OCI-LY7 (cell line): ENCODE data around the gene TMEM80.

Experiments used
- EZH2phosphoT487 ChIP-seq: fragments of 200-600 bp; sonication (generic); IDR thresholded peaks from 2 replicates; pipeline ENCODE4 v1.6.1; 2018; ENCODE audit warnings: low read depth, borderline replicate concordance, mild to moderate bottlenecking, mixed run types, antibody characterized with exemption, low read length, moderate library complexity, mixed read lengths
- TF ChIP-seq, protein P1 (sequence below): fragments of 200-600 bp; sonication (generic); conservative IDR thresholded peaks from 2 replicates; pipeline ENCODE4 v1.5.1; 2014; ENCODE audit warnings: mild to moderate bottlenecking, antibody characterized with exemption, low read length, moderate library complexity, mixed read lengths

DNA sequence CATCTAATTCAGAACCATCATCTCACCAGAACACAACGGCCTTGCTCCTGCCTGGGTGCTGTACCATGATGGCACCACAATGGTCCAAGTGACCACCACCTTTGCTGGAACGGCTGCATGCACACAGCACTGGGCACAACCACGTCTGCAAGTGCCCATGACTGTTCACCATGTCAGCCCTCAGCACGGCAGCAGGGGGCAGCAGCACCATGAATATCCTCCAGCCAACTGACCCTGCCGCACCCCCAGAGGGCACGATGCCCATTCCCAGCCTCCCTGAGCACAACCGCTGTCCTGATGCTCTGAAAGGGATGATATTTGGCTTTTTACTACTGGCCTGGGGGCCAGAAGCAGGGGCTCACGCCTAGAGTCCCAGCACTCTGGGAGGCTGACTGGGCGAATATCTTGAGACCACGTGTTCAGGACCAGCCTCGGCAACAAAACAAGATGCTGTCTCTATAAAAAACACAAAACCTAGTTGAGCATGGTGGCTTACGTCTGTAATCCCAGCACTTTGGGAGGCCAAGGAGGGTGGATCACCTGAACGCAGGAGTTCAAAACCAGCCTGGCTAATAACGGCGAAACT, 32.8 kb upstream of the TMEM80 start:
- TF ChIP-seq, protein P1, sequence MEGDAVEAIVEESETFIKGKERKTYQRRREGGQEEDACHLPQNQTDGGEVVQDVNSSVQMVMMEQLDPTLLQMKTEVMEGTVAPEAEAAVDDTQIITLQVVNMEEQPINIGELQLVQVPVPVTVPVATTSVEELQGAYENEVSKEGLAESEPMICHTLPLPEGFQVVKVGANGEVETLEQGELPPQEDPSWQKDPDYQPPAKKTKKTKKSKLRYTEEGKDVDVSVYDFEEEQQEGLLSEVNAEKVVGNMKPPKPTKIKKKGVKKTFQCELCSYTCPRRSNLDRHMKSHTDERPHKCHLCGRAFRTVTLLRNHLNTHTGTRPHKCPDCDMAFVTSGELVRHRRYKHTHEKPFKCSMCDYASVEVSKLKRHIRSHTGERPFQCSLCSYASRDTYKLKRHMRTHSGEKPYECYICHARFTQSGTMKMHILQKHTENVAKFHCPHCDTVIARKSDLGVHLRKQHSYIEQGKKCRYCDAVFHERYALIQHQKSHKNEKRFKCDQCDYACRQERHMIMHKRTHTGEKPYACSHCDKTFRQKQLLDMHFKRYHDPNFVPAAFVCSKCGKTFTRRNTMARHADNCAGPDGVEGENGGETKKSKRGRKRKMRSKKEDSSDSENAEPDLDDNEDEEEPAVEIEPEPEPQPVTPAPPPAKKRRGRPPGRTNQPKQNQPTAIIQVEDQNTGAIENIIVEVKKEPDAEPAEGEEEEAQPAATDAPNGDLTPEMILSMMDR, result peak; percentile 82
- no peak for TF ChIP-seq EZH2phosphoT487
